Hindlimb muscle (tissue), 1 donor: ENCODE measurements around the gene GZF1. TPM values are rescaled to one million over a fixed set of nuclear protein-coding genes. Genes with fewer than 3 reads are reported as not detected.

Source experiments
- DNase-seq: peaks from one replicate; pipeline ENCODE4 v3.0.0-alpha.2; 2013
- polyA plus RNA-seq: library from polyadenylated mRNA; unstranded; fragments of 120-200 nt; gene quantifications from one replicate; pipeline ENCODE4 v1.2.1, GENCODE V29; 2013; ENCODE audit not compliant: insufficient read length

Gene GZF1
- polyA plus RNA-seq, 1 donor, result 10.8 TPM

- no peak for DNase-seq
Observed at GRCh38 chr20:23410916-23411695, 49.1 kb downstream of the GZF1 start.

- DNase-seq, result no peak
Observed at GRCh38 chr20:23412026-23412425, 50.0 kb downstream of the GZF1 start.

- no peak for DNase-seq
Observed at GRCh38 chr20:23413862-23414422, 52.0 kb downstream of the GZF1 start.

- no peak for DNase-seq
Observed at GRCh38 chr20:23414526-23415188, 52.7 kb downstream of the GZF1 start.

DNA sequence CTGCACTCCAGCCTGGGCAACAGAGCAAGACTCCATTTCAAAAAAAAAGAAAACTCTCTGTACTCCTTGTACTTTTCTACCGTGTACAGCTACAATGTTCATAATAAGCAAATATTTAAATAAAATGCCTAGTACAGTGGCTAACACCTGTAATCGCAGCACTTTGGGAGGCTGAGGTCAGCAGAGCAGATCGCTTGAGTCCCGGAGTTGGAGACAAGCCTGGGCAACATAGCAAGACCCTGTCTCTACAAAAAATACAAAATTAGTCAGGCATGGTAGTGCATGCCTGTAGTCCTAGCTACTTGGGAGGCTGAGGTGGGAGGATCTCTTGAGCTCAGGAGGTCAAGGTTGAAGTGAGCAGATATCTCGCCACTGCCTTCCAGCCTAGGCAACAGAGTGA is 53.6 kb downstream of the GZF1 start:
- no peak for DNase-seq

DNA sequence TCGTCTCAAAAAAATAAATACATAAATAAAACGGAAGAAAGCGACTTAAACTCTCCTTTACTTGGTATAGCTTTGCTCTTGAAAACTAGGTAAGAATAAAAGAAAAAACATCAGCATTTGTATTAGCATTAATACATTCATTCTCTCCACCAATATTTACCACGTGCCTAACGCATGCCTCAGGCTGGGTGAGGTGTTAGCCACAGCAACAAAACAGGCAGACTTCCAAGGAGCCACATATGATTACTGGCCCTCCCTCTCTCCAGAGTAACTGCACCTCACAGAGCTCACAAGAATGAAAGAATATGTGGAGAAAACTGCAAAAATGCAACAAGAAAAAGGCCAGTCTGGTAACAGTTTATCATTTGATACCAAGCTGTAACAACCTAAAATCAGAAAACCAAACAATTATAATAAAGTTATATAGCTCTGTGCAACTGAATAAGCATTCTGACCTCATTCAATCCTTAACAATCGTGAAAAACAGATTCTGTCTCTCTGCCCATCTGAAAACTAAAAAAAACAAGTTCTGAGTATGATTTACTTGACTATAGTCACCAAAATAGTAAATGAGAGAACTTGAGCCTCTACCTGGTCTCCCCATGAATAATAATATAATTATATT is 54.1 kb downstream of the GZF1 start:
- DNase-seq, result no peak

GRCh38 chr20:23417861-23418260 is 55.9 kb downstream of the GZF1 start:
- DNase-seq, result no peak

DNA sequence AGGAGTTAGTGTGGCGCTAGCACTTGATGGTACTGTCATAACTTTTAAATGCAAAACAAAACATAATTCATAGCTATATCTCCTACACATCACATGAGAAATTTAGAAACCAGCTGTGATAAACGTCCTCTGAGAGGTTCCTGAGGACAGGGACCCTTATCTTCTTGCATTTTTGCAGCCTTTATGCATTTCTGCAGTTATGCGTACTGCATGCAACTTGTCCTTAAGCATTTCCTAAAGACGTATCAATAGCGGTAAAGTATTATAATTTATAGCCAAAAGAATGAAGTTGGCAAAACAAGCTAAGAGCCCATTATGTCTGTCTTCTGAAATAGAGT is 57.6 kb downstream of the GZF1 start:
- no peak for DNase-seq

GRCh38 chr20:23419995-23420901 is 58.3 kb downstream of the GZF1 start:
- DNase-seq, result no peak

DNA sequence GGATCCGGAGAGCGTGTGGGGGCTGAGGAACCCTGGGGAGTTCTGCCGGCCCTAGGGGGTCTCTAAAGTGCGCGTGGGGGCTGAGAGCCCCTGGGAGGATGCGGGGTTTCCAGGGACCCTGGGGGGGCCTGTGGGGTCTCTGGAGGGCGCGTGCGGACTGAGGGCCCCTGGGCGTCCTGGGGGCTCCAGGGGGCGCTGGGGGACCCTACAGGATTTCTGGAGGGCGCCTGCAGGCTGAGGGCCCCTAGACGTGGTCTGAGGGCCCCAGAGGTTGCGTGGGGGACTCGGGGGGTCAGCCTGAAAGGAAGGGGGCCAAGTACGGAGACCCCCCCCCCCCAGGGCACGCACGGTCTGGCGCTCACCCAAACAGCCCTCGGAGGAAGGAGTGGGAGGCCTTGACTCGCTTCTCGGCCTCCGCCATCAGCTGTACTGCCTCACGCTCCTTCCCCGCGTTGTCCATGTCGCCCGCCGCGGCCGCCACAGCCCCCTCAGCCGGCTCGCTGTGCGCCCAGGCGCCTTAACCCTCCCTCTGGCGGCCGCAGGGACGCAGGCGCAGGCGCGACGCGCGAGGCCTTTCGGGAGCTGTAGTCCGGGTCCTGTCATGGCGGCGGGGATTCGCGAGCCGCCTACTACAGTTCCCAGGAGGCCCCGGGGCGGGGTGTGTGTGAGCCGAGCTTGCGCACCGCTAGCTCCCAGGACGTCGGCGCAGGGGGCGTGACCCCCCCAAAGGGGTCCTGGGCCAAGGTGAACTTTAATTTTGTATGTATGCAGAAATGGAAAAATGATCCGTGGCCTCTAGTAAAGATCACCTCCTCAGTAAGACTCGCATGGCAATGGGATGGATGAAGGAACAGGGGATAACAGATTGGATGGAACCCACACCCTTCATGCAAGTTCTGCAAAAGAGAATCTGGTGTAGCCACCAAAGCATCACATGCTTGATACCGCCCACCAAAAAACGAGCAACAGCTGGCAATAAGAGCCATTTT is 59.3 kb downstream of the GZF1 start, which contains the start of gene NAPB:
TSS of gene NAPB (minus strand) at position 546 of the 989 bp plus-strand sequence. CDS start at position 460, 86 bp downstream.
- DNase-seq, result peak; percentile 94

Other genes with a start within 250 kb of the GZF1 start
- 11.1 TPM for gene NXT1, start 11.4 kb upstream of the GZF1 start, polyA plus RNA-seq
- 8.1 TPM for gene NAPB, start 59.3 kb downstream of the GZF1 start, polyA plus RNA-seq
- gene CSTL1, start 77.5 kb downstream of the GZF1 start, polyA plus RNA-seq, result not detected
- not detected for gene CST11, start 90.7 kb downstream of the GZF1 start, polyA plus RNA-seq
- gene CST8, start 128.9 kb downstream of the GZF1 start, polyA plus RNA-seq, result not detected
- gene CST9L, start 206.3 kb downstream of the GZF1 start, polyA plus RNA-seq, result not detected
- gene CST9, start 243.7 kb downstream of the GZF1 start, polyA plus RNA-seq, result not detected